Measurements from ENCODE around the gene CPEB4.

GRCh38 chr5:173896631-173897030 lies 8.5 kb downstream of the CPEB4 start:
- TF ChIP-seq EZH2 (IDR thresholded peaks at IDR 0.05; ENCODE audit: insufficient read depth, poor library complexity, severe bottlenecking) (no peak), EZH2phosphoT487 (IDR thresholded peaks at IDR 0.05; ENCODE audit: insufficient read depth, low read depth) (no peak)

Measured in GM23248 (cell line).